Endodermal cell (in vitro differentiated cells): Measurements from ENCODE around the gene DGKH. TPM values are rescaled to one million over a fixed set of nuclear protein-coding genes. Genes with fewer than 3 reads are reported as not detected.

Experiments used
- DNase-seq: peaks from one replicate; pipeline ENCODE4 v3.0.0-alpha.2; 2017
- H3K27ac ChIP-seq: 2 replicates; pipeline ENCODE4 v1.5.1; 2013; ENCODE audit warnings: mild to moderate bottlenecking, low read depth, low read length, moderate library complexity
- H3K27me3 ChIP-seq: 2 replicates; pipeline ENCODE4 v1.6.1; 2013; ENCODE audit warnings: mild to moderate bottlenecking, low read length, moderate library complexity; ENCODE audit not compliant: insufficient read depth, control insufficient read depth, poor library complexity, severe bottlenecking
- H3K36me3 ChIP-seq: 2 replicates; pipeline ENCODE4 v1.7.0; 2013; ENCODE audit warnings: mild to moderate bottlenecking, low read length, moderate library complexity; ENCODE audit not compliant: control insufficient read depth, insufficient read depth
- H3K4me1 ChIP-seq: one replicate; pipeline ENCODE4 v1.7.0; 2013; ENCODE audit warnings: low read length; ENCODE audit not compliant: control insufficient read depth, insufficient read depth
- H3K4me3 ChIP-seq: 2 replicates; pipeline ENCODE4 v1.5.1; 2013; ENCODE audit warnings: mild to moderate bottlenecking, low read length, moderate library complexity
- H3K9ac ChIP-seq: 2 replicates; pipeline ENCODE4 v1.6.1; 2013; ENCODE audit warnings: mild to moderate bottlenecking, low read length, moderate library complexity; ENCODE audit not compliant: poor library complexity, severe bottlenecking; ENCODE audit errors: extremely low read depth
- H3K9me3 ChIP-seq: 2 replicates; pipeline ENCODE4 v1.6.1; 2013; ENCODE audit warnings: mild to moderate bottlenecking, low read length, moderate library complexity; ENCODE audit not compliant: control insufficient read depth
- H3K27ac Mint-ChIP-seq: 2 replicates; pipeline ENCODE4 v1.8.0; 2020; ENCODE audit warnings: mixed read lengths
- H3K27me3 Mint-ChIP-seq: 2 replicates; pipeline ENCODE4 v1.8.0; 2021; ENCODE audit warnings: mild to moderate bottlenecking, mixed read lengths; ENCODE audit not compliant: insufficient read depth
- H3K36me3 Mint-ChIP-seq: 2 replicates; pipeline ENCODE4 v1.8.0; 2020; ENCODE audit warnings: low read depth, mixed read lengths
- H3K4me1 Mint-ChIP-seq: 2 replicates; pipeline ENCODE4 v1.8.0; 2020; ENCODE audit warnings: mixed read lengths
- H3K4me3 Mint-ChIP-seq: 2 replicates; pipeline ENCODE4 v1.8.0; 2020; ENCODE audit warnings: mild to moderate bottlenecking, moderate library complexity, mixed read lengths
- H3K9me3 Mint-ChIP-seq: 2 replicates; pipeline ENCODE4 v1.8.0; 2020; ENCODE audit warnings: mild to moderate bottlenecking, mixed read lengths
- CTCF ChIP-seq: fragments of 200-600 bp; sonication (generic); conservative IDR thresholded peaks from 2 replicates; pipeline ENCODE4 v1.5.0; 2021; ENCODE audit warnings: antibody characterized with exemption, mild to moderate bottlenecking
- WGBS, 2 experiments: methylation state at CpG; one replicate each; pipeline versions ENCODE4 v1.1.5 to v1.1.7; 2013; ENCODE audit warnings: missing lambda C conversion rate in 2 of 2, mixed read lengths in 1 of 2; ENCODE audit not compliant: insufficient coverage in 1 of 2, insufficient read length in 1 of 2; 5-methylcytosine and 5-hydroxymethylcytosine counted together
- total RNA-seq, 2 donors: library from RNA; stranded (reverse); fragmentation: NEBNext Ultra II Directional in 1 of 2; extraction: Animal tissue kit (Norgen Biotek cat#: 25700) in 1 of 2; gene quantifications; 2 replicates in 1 of 2; 3 replicates in 1 of 2; pipeline ENCODE4 v1.2.1, GENCODE V29; 2021

Gene DGKH
- total RNA-seq, 2 donors from 2014 or later: 7.1 to 11.5 TPM

DNA sequence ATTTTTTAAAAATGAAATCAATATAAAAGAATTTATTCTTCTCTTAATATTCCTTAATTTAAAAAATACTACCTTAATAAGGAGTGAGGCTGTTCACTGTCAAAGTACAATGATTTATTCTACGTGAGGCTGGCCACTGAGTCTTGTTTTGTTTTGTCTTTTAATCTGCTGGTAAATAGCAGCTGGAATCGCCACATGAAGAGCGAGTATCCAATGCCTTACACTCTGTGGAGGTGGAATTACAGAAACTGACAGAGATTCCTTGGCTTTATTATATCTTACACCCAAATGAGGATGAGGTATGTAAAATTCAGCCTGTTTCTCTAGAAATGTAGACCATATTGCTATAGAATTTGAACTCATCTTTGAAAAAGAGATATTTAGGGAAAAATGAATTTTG lies 170.6 kb downstream of the DGKH start:
- Histone ChIP-seq H3K9me3 (no peaks in the 10 kb centered on the region), H3K4me3 (no peak overlapping the region), H3K27me3 (no peaks in the 10 kb centered on the region), H3K9ac (no peak overlapping the region), H3K27ac (no peak overlapping the region), H3K36me3 (peaks cover 27% of the 10 kb centered on the region), H3K4me1 (no peaks in the 10 kb centered on the region)
- H3K4me3 Mint-ChIP-seq: no peak overlapping the region
- 91 to 100% methylated on average over 2 to 3 of the region's 3 CpGs for WGBS, 2 experiments
- no peak for DNase-seq
- no peaks in the 10 kb centered on the region for H3K27me3 Mint-ChIP-seq
- H3K27ac Mint-ChIP-seq: no peak overlapping the region
- no peak for TF ChIP-seq CTCF
- no peaks in the 10 kb centered on the region for H3K9me3 Mint-ChIP-seq
- peaks cover 3% of the 10 kb centered on the region for H3K4me1 Mint-ChIP-seq
- no peaks in the 10 kb centered on the region for H3K36me3 Mint-ChIP-seq

- Mint-ChIP-seq H3K4me3 (no peak overlapping the region), H3K9me3 (no peaks in the 10 kb centered on the region), H3K36me3 (peaks cover under 1% of the 10 kb centered on the region), H3K4me1 (peaks cover 3% of the 10 kb centered on the region), H3K27me3 (no peaks in the 10 kb centered on the region), H3K27ac (no peak overlapping the region)
- no peak overlapping the region for H3K27ac ChIP-seq
- H3K27me3 ChIP-seq: no peaks in the 10 kb centered on the region
- H3K36me3 ChIP-seq: peaks cover 22% of the 10 kb centered on the region
- DNase-seq: no peak
- H3K4me3 ChIP-seq: no peak overlapping the region
- H3K4me1 ChIP-seq: no peaks in the 10 kb centered on the region
- no peak for TF ChIP-seq CTCF
- 91 to 100% methylated on average over 1 of the region's 1 CpG for WGBS, 2 experiments
- H3K9ac ChIP-seq: no peak overlapping the region
- no peaks in the 10 kb centered on the region for H3K9me3 ChIP-seq
Observed at GRCh38 chr13:42219876-42220275, 171.4 kb downstream of the DGKH start.

- Histone ChIP-seq H3K27ac (no peak overlapping the region), H3K27me3 (no peaks in the 10 kb centered on the region), H3K4me1 (no peaks in the 10 kb centered on the region), H3K9ac (no peak overlapping the region), H3K4me3 (no peak overlapping the region), H3K9me3 (no peaks in the 10 kb centered on the region), H3K36me3 (peaks cover 22% of the 10 kb centered on the region)
- 92 to 94% methylated on average over 4 of the region's 4 CpGs for WGBS, 2 experiments
- no peaks in the 10 kb centered on the region for H3K27me3 Mint-ChIP-seq
- no peak overlapping the region for H3K27ac Mint-ChIP-seq
- peaks cover 11% of the 10 kb centered on the region for H3K36me3 Mint-ChIP-seq
- H3K9me3 Mint-ChIP-seq: no peaks in the 10 kb centered on the region
- H3K4me1 Mint-ChIP-seq: peaks cover 3% of the 10 kb centered on the region
- TF ChIP-seq CTCF: no peak
- H3K4me3 Mint-ChIP-seq: no peak overlapping the region
- DNase-seq: no peak
Observed at GRCh38 chr13:42221121-42221765, 172.8 kb downstream of the DGKH start.
